Endothelial cell (in vitro differentiated cells): Measurements from ENCODE around the gene MYMK. TPM values are rescaled to one million over a fixed set of nuclear protein-coding genes. Genes with fewer than 3 reads are reported as not detected.

Experiments used
- DNase-seq: peaks from one replicate; pipeline ENCODE4 v3.0.0; 2021; ENCODE audit warnings: low spot score
- H3K27ac Mint-ChIP-seq: one replicate; pipeline ENCODE4 v1.8.0; 2021; ENCODE audit warnings: mixed read lengths, inconsistent platforms; ENCODE audit not compliant: unreplicated experiment
- H3K27me3 Mint-ChIP-seq: one replicate; pipeline ENCODE4 v1.8.0; 2021; ENCODE audit warnings: mild to moderate bottlenecking, moderate library complexity, mixed read lengths, inconsistent platforms; ENCODE audit not compliant: unreplicated experiment
- H3K36me3 Mint-ChIP-seq: one replicate; pipeline ENCODE4 v1.8.0; 2021; ENCODE audit warnings: mild to moderate bottlenecking, low read depth, mixed read lengths, inconsistent platforms; ENCODE audit not compliant: unreplicated experiment
- H3K4me1 Mint-ChIP-seq: one replicate; pipeline ENCODE4 v1.8.0; 2021; ENCODE audit warnings: mild to moderate bottlenecking, mixed read lengths, inconsistent platforms; ENCODE audit not compliant: unreplicated experiment
- H3K4me3 Mint-ChIP-seq: one replicate; pipeline ENCODE4 v1.8.0; 2021; ENCODE audit warnings: mild to moderate bottlenecking, mixed read lengths, inconsistent platforms; ENCODE audit not compliant: unreplicated experiment
- H3K9me3 Mint-ChIP-seq: one replicate; pipeline ENCODE4 v1.8.0; 2021; ENCODE audit warnings: mixed read lengths, inconsistent platforms; ENCODE audit not compliant: unreplicated experiment
- CTCF ChIP-seq: fragments of 200-600 bp; sonication (generic); IDR thresholded peaks from one replicate; pipeline ENCODE4 v1.5.0; 2021; ENCODE audit warnings: antibody characterized with exemption; ENCODE audit not compliant: unreplicated experiment
- total RNA-seq: library from RNA; stranded (reverse); fragmentation: NEBNext Ultra II Directional; extraction: Animal tissue kit (Norgen Biotek cat#: 25700); gene quantifications from one replicate; pipeline ENCODE4 v1.2.1, GENCODE V29; 2021; ENCODE audit not compliant: unreplicated experiment

Gene MYMK
- total RNA-seq, 1 donor from 2014 or later = not detected

GRCh38 chr9:133499132-133499891, 25.4 kb downstream of the MYMK start:
- Mint-ChIP-seq H3K9me3 (no peaks in the 10 kb centered on the region), H3K27ac (no peak overlapping the region), H3K36me3 (no peaks in the 10 kb centered on the region), H3K27me3 (peaks cover 8% of the 10 kb centered on the region), H3K4me3 (no peak overlapping the region), H3K4me1 (peaks cover 4% of the 10 kb centered on the region)
- no peak for DNase-seq
- TF ChIP-seq CTCF = no peak

GRCh38 chr9:133496861-133497842, 27.6 kb downstream of the MYMK start:
- peaks cover 4% of the 10 kb centered on the region for H3K4me1 Mint-ChIP-seq
- TF ChIP-seq CTCF = no peak
- H3K36me3 Mint-ChIP-seq = no peaks in the 10 kb centered on the region
- H3K27ac Mint-ChIP-seq = no peak overlapping the region
- no peak overlapping the region for H3K4me3 Mint-ChIP-seq
- H3K27me3 Mint-ChIP-seq = peaks cover 11% of the 10 kb centered on the region
- no peak for DNase-seq
- H3K9me3 Mint-ChIP-seq = no peaks in the 10 kb centered on the region

- peaks cover 8% of the 10 kb centered on the region for H3K27me3 Mint-ChIP-seq
- H3K27ac Mint-ChIP-seq = no peak overlapping the region
- DNase-seq = no peak
- H3K36me3 Mint-ChIP-seq = no peaks in the 10 kb centered on the region
- no peak overlapping the region for H3K4me3 Mint-ChIP-seq
- H3K9me3 Mint-ChIP-seq = no peaks in the 10 kb centered on the region
- H3K4me1 Mint-ChIP-seq = peaks cover 4% of the 10 kb centered on the region
- no peak for TF ChIP-seq CTCF
These were observed 29.1 kb downstream of the MYMK start for GRCh38 chr9:133495327-133496293.

- H3K4me3 Mint-ChIP-seq = no peak overlapping the region
- H3K27ac Mint-ChIP-seq = no peak overlapping the region
- no peak for TF ChIP-seq CTCF
- H3K36me3 Mint-ChIP-seq = no peaks in the 10 kb centered on the region
- H3K4me1 Mint-ChIP-seq = peaks cover 4% of the 10 kb centered on the region
- no peak for DNase-seq
- no peaks in the 10 kb centered on the region for H3K9me3 Mint-ChIP-seq
- H3K27me3 Mint-ChIP-seq = peaks cover 8% of the 10 kb centered on the region
These were observed 30.0 kb downstream of the MYMK start for GRCh38 chr9:133494636-133495326.
